Kidney epithelial cell (primary cell): Measurements from ENCODE around the gene MACROD2. TPM values are rescaled to one million over a fixed set of nuclear protein-coding genes. Genes with fewer than 3 reads are reported as not detected.
"Not testable (repeated sequence)": the region's sequence is repeated elsewhere in the genome, so short reads cannot be mapped to it uniquely, and the experiment has no call there.

Experiments
- DNase-seq: peaks from one replicate; pipeline ENCODE4 v3.0.0-alpha.2; 2010; ENCODE audit warnings: low read depth
- H3K27me3 ChIP-seq: 2 replicates; pipeline ENCODE4 v1.6.0; 2011; ENCODE audit warnings: low read length; ENCODE audit not compliant: control insufficient read depth, insufficient read depth
- H3K36me3 ChIP-seq: 2 replicates; pipeline ENCODE4 v1.5.1; 2011; ENCODE audit warnings: low read length; ENCODE audit not compliant: control insufficient read depth, insufficient read depth
- H3K4me3 ChIP-seq: 2 replicates; pipeline ENCODE4 v1.5.1; 2011; ENCODE audit warnings: low read depth, mild to moderate bottlenecking, control low read depth, low read length
- total RNA-seq: library from RNA; depleted of rRNA; stranded (reverse); fragments of >200 nt; gene quantifications from 2 replicates; pipeline ENCODE4 v1.2.3, GENCODE V29; 2015
- TF ChIP-seq, protein P1 (sequence below): IDR thresholded peaks from 2 replicates; pipeline ENCODE4 v1.5.1; 2011; ENCODE audit warnings: mild to moderate bottlenecking, moderate library complexity, low read length, control low read depth, inconsistent platforms; ENCODE audit not compliant: insufficient read depth, poor library complexity, severe bottlenecking

Gene MACROD2
- total RNA-seq, 1 donor from 2014 or later, result 0.79 TPM

GRCh38 chr20:15139522-15139921, 1144.2 kb downstream of the MACROD2 start:
- no peak overlapping the region for H3K4me3 ChIP-seq
- no peak for DNase-seq
- TF ChIP-seq, protein P1, sequence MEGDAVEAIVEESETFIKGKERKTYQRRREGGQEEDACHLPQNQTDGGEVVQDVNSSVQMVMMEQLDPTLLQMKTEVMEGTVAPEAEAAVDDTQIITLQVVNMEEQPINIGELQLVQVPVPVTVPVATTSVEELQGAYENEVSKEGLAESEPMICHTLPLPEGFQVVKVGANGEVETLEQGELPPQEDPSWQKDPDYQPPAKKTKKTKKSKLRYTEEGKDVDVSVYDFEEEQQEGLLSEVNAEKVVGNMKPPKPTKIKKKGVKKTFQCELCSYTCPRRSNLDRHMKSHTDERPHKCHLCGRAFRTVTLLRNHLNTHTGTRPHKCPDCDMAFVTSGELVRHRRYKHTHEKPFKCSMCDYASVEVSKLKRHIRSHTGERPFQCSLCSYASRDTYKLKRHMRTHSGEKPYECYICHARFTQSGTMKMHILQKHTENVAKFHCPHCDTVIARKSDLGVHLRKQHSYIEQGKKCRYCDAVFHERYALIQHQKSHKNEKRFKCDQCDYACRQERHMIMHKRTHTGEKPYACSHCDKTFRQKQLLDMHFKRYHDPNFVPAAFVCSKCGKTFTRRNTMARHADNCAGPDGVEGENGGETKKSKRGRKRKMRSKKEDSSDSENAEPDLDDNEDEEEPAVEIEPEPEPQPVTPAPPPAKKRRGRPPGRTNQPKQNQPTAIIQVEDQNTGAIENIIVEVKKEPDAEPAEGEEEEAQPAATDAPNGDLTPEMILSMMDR, result no peak

DNA sequence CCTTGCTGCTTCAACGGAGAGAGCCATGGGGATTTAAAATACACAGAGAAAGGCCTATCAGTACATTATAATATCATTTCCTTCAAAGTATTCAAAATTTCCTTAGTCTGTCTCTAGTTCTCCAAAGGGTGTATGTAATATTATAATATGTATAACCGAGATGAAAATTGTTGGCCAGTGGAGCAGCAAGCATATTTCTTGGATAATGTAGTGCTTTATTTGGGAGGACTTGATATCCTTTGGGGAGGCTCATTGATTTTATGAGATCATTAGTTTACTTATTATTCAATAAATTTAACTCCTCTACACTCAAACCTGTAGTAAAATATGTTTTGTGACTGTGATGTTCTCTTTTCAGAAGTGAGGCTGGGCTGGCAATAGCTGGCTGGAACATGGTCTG, 1145.0 kb downstream of the MACROD2 start:
- no peaks in the 10 kb centered on the region for H3K36me3 ChIP-seq
- TF ChIP-seq, protein P1, result no peak
- H3K4me3 ChIP-seq, result no peak overlapping the region
- H3K27me3 ChIP-seq, result no peaks in the 10 kb centered on the region
- no peak for DNase-seq

More at GRCh38 chr20:15139522-15139921, 1144.2 kb downstream of the MACROD2 start:
- Histone ChIP-seq H3K36me3 (no peaks in the 10 kb centered on the region), H3K27me3 (no peaks in the 10 kb centered on the region)

GRCh38 chr20:15140940-15141339, 1145.6 kb downstream of the MACROD2 start:
- DNase-seq, H3K4me3 ChIP-seq, H3K36me3 ChIP-seq, H3K27me3 ChIP-seq: not testable (repeated sequence)

GRCh38 chr20:15141861-15142260, 1146.5 kb downstream of the MACROD2 start:
- Histone ChIP-seq H3K4me3 (no peak overlapping the region), H3K27me3 (no peaks in the 10 kb centered on the region), H3K36me3 (no peaks in the 10 kb centered on the region)
- TF ChIP-seq, protein P1, result no peak
- DNase-seq, result no peak

- Histone ChIP-seq H3K4me3 (no peak overlapping the region), H3K36me3 (no peaks in the 10 kb centered on the region), H3K27me3 (no peaks in the 10 kb centered on the region)
- TF ChIP-seq, protein P1, result no peak
- DNase-seq, result no peak
Observed at GRCh38 chr20:15143478-15143877, 1148.2 kb downstream of the MACROD2 start.

DNA sequence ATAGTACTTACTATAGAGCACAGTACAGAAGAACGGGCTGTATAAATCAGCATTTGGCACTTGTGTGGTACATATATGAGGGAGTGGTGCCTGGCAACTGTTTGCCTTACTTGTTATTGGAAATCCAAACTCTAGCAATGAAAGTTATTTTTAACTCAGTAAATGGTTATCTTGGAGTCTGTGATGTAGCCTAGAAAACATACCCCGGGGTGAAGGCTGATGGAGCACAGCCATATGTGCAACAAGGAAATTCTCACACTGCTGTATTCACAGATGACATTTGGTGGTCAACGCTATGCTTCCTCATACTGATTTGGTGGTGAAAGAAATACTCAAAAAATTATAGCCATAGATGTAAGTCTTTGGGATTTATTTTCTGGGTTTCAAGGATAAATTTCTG, 1149.6 kb downstream of the MACROD2 start:
- TF ChIP-seq, protein P1, result no peak
- Histone ChIP-seq H3K4me3 (no peak overlapping the region), H3K36me3 (no peaks in the 10 kb centered on the region), H3K27me3 (no peaks in the 10 kb centered on the region)
- DNase-seq, result no peak
